Measurements from ENCODE around the gene PRDM16.
"Not testable (repeated sequence)": the region's sequence is repeated elsewhere in the genome, so short reads cannot be mapped to it uniquely, and the experiment has no call there.

The PRDM16 gene

DNA sequence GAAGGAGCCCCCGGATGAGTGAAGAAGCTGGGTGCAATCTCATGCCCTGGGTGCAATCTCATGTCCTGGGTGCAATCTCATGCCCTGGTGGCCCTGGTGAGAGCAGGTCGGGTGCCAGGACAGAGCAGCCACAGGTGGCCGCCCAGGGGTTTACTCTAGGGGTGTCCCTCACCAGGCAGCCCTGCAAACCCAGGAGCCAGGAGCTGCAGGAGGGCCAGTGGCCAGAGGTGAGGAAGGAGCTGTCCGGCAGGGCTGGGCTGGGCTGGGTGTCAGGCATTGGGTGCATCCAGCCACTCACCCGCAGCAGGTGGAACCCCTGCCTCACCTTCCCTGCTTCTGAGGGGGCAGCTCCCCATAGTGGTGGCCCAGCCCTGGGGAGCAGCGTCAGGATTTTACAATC is 79.2 kb downstream of the PRDM16 start:
- DNase-seq = no peak

DNA sequence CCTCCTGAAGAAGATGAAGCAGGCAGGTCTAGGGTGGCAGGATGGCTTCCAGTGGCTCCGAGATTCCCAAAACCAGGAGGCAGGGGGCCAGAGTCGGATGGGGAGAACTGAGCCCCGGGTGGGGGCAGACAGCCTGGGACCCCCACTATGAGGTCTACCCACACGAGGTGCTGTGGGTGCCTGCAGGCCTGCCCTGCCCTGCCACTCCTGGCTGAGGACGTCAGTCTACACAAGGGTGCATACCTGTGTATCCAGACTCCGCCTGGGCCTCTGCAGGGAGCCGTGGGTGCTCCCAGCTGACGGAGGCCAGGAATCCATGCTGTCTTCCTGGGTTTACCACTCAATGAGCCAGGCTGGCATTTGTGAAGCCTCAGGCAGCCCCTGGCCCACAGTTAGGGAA is 80.3 kb downstream of the PRDM16 start:
- no peak for DNase-seq

DNA sequence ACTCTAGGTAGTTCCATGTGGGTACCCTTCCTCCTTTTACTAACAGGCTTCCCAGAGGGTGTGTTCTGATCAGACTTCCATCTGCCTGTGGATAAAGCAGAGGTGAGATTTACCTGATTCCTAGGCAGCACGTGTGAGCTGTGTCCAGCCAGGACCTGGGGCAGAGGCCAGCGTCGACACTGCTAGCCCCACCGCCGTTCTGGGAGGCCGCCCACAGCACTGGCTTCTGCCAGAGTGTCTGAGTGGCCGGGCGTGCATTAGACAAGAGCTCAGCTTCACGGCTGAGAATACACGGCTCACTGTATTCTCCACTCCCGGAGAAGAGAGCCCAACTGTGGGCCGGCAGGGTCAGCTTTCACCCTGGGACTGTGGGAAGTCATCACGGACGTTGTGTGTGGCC is 82.5 kb downstream of the PRDM16 start:
- DNase-seq = no peak

DNA sequence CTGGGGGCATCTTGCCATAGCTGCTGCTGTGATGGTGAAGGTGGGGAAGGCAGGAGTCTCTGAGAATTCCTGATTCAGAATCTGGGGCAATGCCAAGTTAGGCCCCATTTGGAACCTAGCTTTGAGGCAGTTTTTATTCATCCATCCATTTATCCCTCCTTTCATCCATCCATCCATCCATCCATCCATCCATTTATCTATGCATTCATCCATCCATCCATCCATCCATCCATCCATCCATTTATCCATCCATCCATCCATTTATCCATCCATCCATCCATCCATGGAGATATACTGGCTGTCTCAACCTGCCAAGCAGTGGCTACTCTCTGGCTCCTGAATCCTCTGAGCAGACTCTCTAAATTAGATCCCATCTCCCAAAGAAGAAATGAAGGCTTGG is 83.1 kb downstream of the PRDM16 start:
- no peak for DNase-seq

DNA sequence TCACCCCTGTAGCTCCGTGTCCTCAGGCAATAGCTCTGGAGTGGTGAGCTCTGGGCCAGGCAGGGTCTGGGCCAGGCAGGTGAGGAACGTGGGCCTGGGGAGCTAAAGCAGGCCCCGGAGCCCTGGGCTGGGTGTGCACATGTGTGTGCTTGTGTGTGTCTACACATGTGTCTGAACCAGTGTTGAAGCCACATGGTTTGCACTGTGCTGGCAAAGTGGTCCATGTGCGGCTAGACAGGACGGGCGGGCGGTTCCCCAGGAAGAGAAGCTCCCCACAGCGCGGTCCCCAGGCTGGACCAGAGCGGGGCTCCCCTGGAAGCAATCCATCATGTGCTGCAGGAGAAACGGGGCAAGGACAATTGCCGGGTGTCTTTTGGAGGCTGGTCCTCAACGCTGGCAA is 84.2 kb downstream of the PRDM16 start:
- DNase-seq = no peak

DNA sequence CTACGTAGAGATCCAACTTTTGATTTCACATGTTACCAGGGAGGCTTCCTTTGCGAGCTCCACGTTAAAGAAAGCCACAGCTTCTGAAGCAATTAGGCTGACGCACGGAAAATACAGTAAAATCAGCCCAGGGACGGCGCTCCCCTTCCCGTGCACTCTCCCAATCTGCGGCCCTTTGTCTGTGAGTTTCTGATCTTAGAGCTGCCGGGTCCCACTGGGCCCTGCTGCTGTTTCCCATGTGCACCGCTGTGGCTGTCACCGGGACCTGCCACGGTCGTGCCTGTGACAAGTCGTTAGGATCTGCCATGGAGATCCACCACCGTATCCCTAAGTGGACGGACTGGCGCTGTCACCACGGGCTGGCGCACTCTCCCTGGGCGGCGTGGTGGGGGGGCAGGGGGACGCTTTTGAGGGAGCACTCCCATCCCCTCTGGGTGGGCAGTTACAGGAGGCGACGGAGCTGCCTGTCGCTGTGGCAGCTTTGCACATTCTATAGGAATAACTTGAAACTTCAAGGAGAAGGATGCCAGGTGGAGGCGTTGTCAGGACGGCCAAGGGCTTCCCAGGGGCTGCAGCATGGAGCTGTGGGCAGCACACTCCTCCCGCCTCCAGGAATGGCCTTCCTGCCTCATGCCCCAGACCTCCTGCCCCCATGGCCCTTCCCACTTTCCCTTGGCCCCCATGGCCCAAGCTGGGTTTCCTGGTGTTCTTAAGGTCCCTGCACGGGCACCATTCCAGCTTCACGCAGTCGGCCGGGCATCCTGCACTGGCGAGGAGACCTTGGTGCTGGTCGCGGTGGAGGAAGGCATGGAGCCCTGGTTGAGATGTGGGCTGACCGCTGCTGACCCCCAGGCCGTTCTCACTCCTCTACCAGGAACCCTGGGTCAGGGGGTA is 85.1 kb downstream of the PRDM16 start:
- no peak for DNase-seq

DNA sequence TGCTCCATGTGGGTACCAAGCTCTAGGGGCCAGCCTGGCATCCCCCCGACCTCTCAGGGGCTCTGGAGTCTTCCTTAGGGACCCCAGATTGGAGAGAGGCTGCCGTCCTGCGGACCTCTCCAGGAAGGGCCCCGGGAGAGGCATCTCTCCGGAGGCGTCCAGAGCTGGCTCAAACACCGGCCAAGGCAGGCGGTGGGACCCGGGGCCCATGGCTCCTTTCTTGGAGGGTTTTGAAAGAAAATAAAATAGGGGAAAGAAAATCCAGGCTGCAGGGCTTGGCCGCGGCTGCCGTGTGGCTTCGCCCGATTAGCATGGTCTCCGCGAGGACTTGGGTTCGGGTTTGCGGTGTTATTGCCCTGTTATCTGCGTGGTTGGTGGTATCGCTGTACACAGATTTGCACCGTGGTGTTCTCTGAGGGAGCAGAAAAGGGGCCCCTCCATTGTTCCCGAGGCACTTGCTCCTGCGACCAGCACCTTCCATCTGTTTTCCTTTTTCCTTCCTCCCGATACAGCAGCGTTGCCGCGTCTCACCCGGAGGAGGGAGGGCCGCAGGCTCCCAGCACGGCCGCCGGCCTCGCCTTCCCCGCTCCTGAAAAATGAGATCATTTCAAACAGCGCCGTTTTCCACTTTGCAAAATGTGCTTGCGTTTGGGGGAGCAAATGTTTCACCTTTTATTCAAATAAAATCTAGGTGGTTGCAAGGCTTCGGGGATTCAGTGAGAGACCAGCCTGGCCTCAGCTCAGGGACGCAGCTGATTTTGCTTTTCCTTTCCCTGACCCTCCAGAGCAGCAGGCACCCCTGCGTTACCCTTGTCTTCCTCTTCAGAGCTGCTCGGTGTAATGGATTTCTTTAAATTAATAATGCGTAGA is 86.3 kb downstream of the PRDM16 start:
- DNase-seq = no peak

DNA sequence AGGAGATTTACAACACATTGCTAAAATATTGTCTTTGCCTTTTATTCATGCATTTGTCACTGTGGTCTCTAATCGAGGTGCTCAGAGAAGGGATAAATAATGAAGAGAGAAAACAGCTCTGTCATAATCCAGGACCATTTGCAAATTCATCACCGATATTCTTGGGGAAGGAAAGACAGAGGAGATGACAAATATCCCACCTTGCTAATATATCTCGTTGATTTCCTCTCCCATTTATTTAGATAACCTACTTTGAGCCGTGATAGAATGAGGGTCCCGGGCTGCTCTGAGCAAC is 86.9 kb downstream of the PRDM16 start:
- DNase-seq = no peak

DNA sequence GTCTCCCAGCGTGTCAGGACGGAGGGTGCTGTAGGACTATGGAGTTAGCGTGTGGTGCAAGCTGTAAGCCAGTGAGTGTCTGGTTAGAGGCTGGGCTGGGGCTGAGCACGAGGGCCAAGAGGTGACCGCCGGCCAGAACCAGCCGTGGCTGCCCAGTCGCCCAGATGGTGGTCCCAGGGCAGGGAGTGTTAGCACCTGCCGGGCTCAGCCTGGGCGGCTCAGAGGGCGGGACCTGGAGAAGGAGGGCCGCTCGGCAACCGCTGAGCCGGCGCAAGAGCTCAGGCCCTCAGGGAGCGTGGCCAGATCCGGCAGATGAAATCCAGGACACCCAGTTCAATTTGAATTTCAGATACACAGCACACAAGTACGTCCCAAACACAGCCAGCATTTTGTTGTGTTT is 87.9 kb downstream of the PRDM16 start:
- DNase-seq = no peak

DNA sequence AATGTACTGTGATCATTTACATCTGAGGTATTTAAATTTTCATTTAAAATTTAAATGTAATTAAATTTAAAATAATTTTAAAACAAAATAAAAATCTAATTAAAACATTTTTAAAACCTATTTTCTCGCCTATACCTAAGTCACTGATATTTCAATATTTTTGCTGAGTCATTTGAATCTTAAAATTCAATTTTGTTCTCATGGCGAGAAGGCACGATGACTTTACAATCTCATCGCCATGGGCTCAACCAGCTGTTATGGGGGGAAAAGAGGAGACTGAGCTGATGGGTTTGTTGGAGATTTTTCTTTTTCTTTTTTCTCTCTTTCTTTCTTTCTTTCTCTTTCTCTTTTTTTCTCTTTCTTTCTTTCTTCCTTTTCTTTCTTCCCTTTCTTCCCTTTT is 89.3 kb downstream of the PRDM16 start:
- DNase-seq = no peak

DNA sequence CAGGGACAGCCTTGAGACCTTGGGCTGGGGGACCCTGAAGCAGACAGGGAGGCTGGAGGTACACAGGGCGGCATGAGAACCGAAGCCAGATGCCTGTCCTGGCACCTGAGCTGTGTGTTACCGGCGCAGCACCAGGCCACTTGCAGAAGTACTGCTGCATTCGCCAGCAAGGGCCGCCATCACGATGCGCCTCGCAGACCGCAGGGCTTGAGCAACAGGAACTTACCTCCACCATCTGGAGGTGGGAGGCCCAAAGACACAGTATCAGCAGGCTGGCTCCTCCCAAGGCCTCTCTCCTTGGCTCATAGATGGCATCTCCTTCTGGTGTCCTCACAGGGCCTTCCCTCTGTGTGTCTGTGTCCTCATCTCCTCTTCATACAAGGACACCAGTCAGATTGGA is 90.1 kb downstream of the PRDM16 start:
- DNase-seq = no peak

DNA sequence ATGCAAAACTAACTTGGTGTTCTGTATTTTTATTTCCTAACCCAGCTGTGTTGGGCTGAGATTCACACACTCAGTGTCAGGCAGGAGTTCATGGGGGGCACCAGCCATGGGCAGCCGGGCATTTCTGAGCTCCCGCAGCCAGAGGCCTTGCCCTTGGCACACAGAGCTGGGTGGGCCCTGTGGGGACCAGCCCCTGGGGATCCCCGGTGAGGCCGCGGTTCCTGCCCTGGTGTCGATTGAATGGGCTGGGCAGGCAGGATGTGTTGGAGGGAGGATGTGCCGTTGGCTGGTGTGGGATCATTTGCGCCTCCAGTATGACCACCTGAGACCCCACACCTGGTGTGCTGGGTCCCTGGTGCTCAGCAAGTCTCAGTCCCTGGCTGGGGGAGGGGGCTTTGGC is 91.0 kb downstream of the PRDM16 start:
- DNase-seq = no peak

DNA sequence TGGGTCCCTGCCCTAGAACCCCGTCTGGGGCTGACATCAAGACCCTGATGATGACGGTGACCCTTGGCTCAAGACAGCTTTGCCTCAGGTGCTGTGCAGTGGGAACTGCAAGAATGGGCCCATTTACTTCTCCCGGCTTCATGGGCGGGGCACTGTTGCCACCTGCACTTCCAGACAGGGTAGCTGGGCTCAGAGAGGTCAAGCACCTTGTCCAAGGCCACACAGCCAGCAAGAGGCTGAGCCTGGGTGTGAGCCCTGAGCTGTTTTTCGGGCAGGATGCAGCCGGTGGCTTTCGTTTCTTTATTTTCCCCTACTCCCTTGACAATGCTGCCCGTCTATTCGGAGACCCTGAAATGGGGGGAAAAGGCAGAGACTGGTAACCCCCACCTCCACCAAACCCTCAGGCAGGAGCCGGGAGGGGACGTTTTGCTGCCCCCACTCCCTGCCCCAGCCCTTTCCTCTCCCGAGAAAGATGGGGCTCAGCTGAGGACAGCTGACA is 91.7 kb downstream of the PRDM16 start:
- no peak for DNase-seq

DNA sequence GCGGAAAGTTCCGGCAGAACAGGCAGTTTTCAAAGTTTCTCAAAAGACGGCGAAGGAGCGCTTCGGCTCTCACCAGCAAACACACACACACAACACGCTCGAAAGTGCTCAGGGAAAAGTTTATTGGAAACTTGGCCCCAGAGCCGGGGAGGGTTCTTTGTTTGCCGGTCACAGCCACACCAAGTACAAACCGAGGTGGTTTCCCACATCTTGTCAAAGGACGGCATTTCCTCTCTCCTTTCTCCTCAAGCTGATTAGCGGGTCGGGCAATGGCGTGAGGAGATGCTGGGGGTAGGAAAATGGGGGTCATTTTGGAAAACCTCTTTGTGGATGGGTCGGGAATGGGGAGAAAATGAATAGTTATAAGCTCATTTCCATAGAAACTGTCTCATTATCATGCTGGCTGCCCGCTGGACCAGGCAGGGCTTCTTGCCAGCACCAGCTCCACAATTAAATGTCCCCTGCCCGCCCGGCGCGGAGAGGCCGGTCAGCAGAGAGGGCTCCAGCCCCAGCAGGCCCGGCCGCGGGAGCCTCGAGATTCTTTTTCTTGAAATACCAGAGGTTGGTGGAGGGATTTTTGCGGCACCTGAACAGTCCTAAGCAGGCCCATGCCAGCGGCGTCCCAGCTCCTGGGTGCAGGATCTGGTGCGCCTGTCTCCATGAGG is 92.3 kb downstream of the PRDM16 start:
- no peak for DNase-seq

DNA sequence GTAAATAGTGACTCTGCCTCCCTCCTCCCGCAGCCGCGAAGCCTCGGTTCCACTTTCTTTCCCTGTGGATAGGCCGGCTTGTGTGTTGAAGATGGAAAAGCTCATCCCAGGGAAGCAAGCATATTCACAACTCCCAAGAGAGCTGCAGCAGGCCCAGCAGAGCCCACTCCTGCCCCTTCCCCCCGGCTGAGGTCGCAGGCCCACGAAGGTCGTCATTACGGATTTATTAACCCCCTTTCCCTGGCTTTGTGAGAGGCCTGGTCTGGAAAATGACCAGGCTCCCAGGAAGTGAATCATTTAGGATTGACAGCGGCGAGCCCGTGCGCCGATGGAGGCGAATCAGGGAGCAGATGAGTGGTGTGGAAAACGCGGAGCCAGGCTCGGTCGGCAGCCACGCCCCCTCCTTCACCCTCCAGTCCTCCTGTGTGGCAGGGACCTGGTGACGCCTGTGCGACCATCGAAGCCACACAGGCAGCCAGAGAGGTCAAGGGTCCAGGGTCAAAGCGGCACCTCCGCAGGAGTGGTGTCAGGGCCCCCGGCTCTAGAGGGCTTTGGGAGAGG is 93.4 kb downstream of the PRDM16 start:
- DNase-seq = no peak

DNA sequence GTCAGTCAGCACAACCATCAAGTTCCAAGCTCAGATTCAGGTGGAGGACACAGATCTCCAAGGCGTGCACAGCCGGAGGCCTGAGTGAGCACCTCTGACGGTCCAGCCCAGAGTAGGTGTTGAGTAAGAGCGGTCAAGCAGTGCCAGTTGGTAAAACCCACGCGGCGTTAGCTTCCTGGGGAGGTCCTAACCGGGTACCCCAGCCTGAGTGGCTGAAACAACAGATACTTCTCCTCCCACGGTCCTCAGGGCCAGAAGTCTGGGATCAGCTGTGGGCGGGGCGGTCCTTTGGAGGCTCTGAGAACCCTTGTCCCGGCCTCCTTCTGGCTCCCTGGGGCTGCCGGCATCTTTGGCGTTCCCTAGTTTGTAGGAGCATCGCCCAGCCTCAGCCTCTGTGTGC is 94.4 kb downstream of the PRDM16 start:
- DNase-seq = no peak

DNA sequence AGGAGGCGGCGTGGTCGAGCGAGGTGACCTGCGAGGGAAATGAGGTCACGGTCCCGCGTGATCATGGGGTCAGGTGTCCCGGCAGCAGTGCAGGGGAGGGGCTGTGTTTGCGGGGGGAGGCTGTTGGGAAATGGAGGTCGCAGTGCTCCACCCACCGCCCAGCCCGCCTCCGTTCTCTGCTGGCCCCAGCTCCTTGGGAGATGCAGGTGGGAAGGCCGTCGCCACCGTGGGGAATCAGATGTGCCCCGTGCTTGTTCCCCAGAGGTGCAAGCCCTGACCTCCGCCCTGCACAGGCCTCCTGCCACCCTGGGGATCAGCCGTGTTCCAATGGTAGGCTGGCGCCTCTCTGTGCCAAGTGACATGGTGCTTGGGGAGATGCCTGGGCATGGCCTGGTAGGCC is 95.7 kb downstream of the PRDM16 start:
- no peak for DNase-seq

DNA sequence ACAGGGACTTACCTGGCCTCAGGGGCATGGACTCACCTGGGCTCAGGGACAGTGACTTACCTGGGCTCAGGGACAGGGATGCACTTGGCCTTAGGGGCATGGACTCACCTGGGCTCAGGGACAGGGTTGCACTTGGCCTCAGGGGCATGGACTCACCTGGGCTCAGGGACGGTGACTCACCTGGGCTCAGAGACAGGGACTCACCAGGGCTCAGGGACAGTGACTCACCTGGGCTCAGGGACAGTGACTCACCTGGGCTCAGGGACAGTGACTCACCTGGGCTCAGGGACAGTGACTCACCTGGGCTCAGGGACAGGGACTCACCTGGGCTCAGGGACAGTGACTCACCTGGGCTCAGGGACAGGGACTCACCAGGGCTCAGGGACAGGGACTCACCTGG is 96.2 kb downstream of the PRDM16 start:
- DNase-seq = not testable (repeated sequence)

DNA sequence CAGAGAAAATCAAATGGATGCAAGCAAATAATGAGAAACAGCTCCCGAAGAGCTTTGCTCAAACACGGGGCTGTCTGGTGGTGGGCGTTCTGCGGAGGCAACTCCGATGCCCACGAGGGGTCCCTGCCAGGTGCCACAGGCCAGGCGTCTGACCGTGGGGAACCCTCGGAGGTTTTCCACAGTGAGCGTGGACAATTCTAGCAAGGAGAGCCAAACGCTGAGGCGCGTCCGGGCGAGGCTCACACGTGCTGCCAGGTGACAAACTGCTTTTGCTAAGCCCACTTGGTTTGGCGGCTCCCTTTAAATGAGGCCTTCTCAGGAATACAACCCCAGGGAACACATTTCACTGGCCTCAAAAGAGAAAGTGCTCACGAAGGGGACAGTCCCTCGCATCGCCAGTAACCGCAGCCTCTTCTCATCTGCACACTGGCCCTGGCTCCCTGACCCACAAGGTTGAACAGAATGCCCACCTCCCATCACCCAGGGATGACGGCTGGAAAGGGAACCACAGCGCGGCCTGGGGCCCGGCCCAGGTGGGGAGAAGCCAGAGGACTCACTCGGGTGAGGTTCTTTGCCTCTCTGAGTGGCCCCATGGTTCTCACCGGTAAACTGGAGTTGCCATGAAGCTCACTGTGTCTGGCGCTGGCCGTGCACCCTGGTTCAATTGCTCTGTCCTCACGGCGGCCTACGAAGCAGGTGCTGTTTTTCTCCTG is 97.4 kb downstream of the PRDM16 start:
- no peak for DNase-seq

DNA sequence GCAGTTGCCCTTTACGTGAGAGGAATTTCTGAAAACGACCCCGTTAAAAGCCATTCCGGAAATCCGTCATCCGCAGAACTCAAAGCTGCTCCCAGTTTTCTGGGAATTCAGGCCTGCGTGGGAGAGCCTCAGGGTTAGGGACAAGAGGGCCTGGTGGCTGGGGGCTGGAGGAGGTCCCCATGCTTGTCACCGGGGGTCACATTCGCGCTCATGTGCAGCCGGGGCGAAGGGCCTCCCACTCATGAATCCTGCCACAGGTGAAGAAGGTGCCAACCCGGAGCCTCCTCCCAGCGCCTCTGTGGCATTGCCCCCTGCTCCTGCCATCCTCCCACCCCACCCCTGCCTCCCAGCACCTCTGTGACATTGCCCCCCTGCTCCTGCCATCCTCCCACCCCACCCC is 98.3 kb downstream of the PRDM16 start:
- no peak for DNase-seq

DNA sequence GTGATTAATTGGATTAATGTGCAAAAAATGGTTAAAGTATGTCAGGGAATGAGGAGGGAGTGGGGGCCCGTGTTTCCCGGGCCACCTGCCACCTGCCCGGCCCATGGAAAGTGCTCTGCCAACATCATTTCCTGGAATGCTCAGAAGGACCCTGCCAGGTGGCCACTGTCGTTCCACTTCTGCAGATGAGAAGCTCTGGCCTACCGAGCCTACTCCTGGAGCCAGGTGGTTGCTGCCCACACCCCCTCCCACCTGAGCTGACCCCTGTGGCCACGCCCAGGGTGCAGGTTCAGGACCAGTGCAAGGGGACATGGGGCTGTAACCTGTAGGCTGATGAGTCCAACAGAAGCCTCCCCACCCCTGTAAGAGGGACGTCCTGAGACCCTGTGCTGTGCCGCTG is 99.7 kb downstream of the PRDM16 start:
- DNase-seq = no peak

DNA sequence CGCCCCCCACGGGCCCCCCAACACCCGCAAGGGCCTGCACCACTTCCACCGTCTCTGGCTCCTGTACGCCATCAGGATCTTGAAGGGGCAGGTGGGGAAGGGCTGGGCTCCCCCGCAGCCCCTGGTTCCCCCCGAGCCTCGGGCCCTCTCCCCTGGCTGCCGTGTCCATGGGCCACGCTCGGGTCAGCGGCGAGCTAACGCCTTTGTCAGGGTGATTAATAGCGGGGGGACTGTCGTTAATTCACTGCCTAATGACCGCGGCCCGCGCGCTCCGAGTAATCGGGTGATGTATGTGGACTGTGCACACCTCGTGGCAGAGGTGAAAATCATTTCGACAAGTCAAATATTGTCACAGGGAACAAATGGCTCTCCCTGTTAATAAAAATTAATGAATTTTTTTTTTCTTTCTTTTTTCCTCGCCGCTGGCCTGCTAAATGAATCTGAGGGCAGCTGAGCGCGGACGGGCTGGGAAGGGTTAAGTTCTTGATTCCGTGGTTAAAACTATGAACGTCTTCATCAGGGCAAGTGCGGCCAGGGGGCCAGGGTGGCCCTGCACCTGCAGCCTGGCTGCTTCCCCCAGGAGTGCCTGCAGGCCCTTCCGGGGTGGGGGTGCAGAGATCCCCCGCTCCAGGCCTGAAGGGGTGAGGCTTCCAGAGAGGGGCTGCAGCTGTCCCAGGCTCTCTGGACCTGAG is 100.8 kb downstream of the PRDM16 start:
- DNase-seq = no peak

Data from activated CD8-positive, alpha-beta memory T cell treated with anti-CD3 and anti-CD28 coated beads for 24 hours (primary cell).